Sigmoid colon (tissue), 7 donors: Measurements from ENCODE around the gene PPM1A. TPM values are rescaled to one million over a fixed set of nuclear protein-coding genes. Genes with fewer than 3 reads are reported as not detected.

Source experiments
- DNase-seq: peaks from one replicate; pipeline ENCODE4 v3.0.0-alpha.2; 2019
- H3K27ac ChIP-seq, 4 donors: fragments of 200-600 bp; sonication (generic); one replicate each; pipeline ENCODE4 v1.5.1; 2016 to 2019; ENCODE audit warnings: mild to moderate bottlenecking in 1 of 4
- H3K27me3 ChIP-seq, 3 donors: fragments of 200-600 bp; sonication (generic); one replicate each; pipeline ENCODE4 v1.5.1; 2019; ENCODE audit warnings: mild to moderate bottlenecking in 1 of 3
- H3K36me3 ChIP-seq, 4 donors: fragments of 200-600 bp; sonication (generic); one replicate each; pipeline ENCODE4 v1.5.1; 2016 to 2019
- H3K4me1 ChIP-seq, 4 donors: fragments of 200-600 bp; sonication (generic); one replicate each; pipeline ENCODE4 v1.5.1; 2017 to 2019
- H3K4me3 ChIP-seq, 4 donors: fragments of 200-600 bp; sonication (generic); one replicate each; pipeline ENCODE4 v1.5.1; 2017 to 2019; ENCODE audit warnings: mild to moderate bottlenecking in 2 of 4, moderate library complexity in 1 of 4
- H3K9me3 ChIP-seq, 4 donors: fragments of 200-600 bp in 3 of 4; sonication (generic) in 3 of 4; one replicate each; pipeline versions ENCODE4 v1.5.1 to v1.6.1; 2013 to 2019
- EP300 ChIP-seq, 4 donors: sonication (generic); formaldehyde crosslinking; IDR thresholded peaks; one replicate each; pipeline ENCODE4 v1.6.1; 2017; ENCODE audit warnings: antibody characterized with exemption in 4 of 4
- POLR2A ChIP-seq, 2 donors: fragments of 450-650 bp; IDR thresholded peaks; one replicate each; pipeline ENCODE4 v1.6.1; 2016; ENCODE audit warnings: antibody characterized with exemption in 2 of 2, mild to moderate bottlenecking in 2 of 2, moderate library complexity in 2 of 2
- POLR2AphosphoS5 ChIP-seq, 4 donors: sonication (generic); formaldehyde crosslinking; IDR thresholded peaks; one replicate each; pipeline ENCODE4 v1.6.1; 2017; ENCODE audit warnings: antibody characterized with exemption in 4 of 4
- WGBS, 2 donors: extraction: QIAGEN DNeasy Blood & Tissue Kit; methylation state at CpG; one replicate each; pipeline ENCODE4 v1.1.7; 2013; 5-methylcytosine and 5-hydroxymethylcytosine counted together
- intact Hi-C: fragments of 100-400 bp; cut with DNase I; formaldehyde crosslinking; loops from one replicate; pipeline ENCODE4 v1.15.1; 2023
- polyA plus RNA-seq, 3 donors: library from polyadenylated mRNA; stranded (reverse); fragments of 200-250 nt; gene quantifications; one replicate each; pipeline ENCODE4 v1.2.3, GENCODE V29; 2013
- total RNA-seq, 4 donors: library from RNA; depleted of rRNA; stranded (reverse); fragments of >200 nt; gene quantifications; one replicate each; pipeline ENCODE4 v1.1.0, GENCODE V29; 2016
- TF ChIP-seq, protein P1 (sequence below), 4 experiments: fragments of 450-650 bp in 3 of 4; fragments of 200-600 bp in 1 of 4; IDR thresholded peaks; one replicate each; pipeline ENCODE4 v1.5.1; 2016 to 2019; ENCODE audit warnings: antibody characterized with exemption in 4 of 4, mild to moderate bottlenecking in 3 of 4, moderate library complexity in 2 of 4
- donor health status: healthy with polysubstance abuse.
- donor health status: Bipolar disorder and iron deficiency.
- donor health status: healthy.

The PPM1A gene
- total and polyA plus RNA-seq, 7 donors = 34.9 to 116 (median 55.6) TPM

DNA sequence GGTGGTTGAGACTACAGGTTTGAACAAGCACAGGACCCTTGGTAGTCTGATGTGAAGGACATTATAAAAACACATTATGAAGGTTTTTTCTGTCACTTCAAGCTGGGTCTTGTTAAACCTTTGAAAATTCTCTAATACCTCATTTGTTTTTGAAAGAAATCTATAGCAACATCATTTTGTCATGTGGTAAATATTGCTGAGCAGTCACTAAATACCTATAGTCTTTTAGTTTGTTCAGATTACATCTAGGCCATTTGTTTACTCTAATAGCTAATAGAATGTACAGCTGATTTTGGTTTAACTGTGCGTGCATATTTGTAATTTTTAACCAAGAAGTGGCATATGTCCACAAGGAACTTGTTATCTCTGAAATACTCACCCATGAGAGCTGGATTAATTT is 2.9 kb downstream of the PPM1A start:
- Histone ChIP-seq H3K4me1 (peaks cover 0 to 66% (median 50%) of the 10 kb centered on the region in 4 donors), H3K27me3 (no peaks in the 10 kb centered on the region), H3K27ac (peak overlapping the region in 1 of 4 donors; percentile 99), H3K36me3 (no peaks in the 10 kb centered on the region), H3K4me3 (peak overlapping the region in 2 of 4 donors; percentile 87 to 95), H3K9me3 (no peaks in the 10 kb centered on the region)
- no peak for TF ChIP-seq POLR2AphosphoS5 (IDR thresholded peaks at IDR 0.05)
- TF ChIP-seq, protein P1, sequence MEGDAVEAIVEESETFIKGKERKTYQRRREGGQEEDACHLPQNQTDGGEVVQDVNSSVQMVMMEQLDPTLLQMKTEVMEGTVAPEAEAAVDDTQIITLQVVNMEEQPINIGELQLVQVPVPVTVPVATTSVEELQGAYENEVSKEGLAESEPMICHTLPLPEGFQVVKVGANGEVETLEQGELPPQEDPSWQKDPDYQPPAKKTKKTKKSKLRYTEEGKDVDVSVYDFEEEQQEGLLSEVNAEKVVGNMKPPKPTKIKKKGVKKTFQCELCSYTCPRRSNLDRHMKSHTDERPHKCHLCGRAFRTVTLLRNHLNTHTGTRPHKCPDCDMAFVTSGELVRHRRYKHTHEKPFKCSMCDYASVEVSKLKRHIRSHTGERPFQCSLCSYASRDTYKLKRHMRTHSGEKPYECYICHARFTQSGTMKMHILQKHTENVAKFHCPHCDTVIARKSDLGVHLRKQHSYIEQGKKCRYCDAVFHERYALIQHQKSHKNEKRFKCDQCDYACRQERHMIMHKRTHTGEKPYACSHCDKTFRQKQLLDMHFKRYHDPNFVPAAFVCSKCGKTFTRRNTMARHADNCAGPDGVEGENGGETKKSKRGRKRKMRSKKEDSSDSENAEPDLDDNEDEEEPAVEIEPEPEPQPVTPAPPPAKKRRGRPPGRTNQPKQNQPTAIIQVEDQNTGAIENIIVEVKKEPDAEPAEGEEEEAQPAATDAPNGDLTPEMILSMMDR (IDR thresholded peaks at IDR 0.05) = no peak
- DNase-seq = no peak
- intact Hi-C loops = no loop called here
- 23 to 63% methylated on average over 1 of the region's 1 CpG for WGBS, 2 donors

DNA sequence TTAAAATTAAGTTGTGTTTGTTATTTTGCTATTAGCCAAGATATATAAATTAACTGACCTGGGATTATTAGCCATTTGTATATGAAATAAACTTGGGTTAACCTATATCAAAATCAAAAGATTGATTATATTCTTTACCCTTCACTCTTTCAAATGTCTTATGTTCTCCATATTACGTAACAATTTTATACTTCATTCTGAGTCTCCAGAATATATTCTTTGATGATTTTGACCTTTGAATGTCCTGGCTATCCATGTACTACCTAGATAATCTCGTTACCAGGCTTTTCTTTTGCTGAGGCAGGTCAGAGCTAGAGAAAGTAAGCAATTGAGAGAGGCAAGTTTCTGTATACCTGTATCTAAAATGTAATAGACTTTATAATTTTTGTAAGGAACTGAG is 3.6 kb downstream of the PPM1A start:
- Histone ChIP-seq H3K4me3 (no peak overlapping the region), H3K9me3 (no peaks in the 10 kb centered on the region), H3K36me3 (no peaks in the 10 kb centered on the region), H3K27ac (no peak overlapping the region), H3K27me3 (no peaks in the 10 kb centered on the region), H3K4me1 (peaks cover 0 to 71% (median 54%) of the 10 kb centered on the region in 4 donors)
- intact Hi-C loops = no loop called here
- TF ChIP-seq POLR2AphosphoS5 (IDR thresholded peaks at IDR 0.05) (no peak), POLR2A (IDR thresholded peaks at IDR 0.05) (no peak), EP300 (IDR thresholded peaks at IDR 0.05) (no peak)
- TF ChIP-seq, protein P1 (IDR thresholded peaks at IDR 0.05) = no peak
- DNase-seq = no peak
- 30 to 78% methylated on average over 2 of the region's 2 CpGs for WGBS, 2 donors

DNA sequence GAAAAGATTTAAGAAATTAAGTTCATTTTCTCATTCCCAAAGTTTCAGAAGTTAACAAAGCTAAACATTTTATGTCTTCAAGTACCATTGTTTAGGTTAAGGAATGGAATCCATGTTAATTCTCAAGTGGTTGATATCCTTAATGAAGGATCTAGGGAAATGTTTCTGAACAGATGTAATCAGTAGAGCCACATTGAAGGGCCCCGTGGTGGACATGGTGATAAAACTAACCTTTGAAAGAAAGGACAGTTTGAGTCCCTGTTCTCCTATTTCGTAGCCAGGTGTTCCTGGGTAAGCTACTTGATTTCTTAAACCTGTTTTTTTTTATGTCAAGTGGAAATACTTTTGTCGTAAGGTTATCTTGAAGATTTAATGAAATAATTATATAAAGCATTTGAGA is 4.6 kb downstream of the PPM1A start:
- Histone ChIP-seq H3K27me3 (no peaks in the 10 kb centered on the region), H3K36me3 (no peaks in the 10 kb centered on the region), H3K4me1 (peaks cover 0 to 75% (median 62%) of the 10 kb centered on the region in 4 donors), H3K4me3 (no peak overlapping the region), H3K27ac (no peak overlapping the region), H3K9me3 (no peaks in the 10 kb centered on the region)
- no peak for DNase-seq
- intact Hi-C loops = no loop called here
- TF ChIP-seq POLR2A (IDR thresholded peaks at IDR 0.05) (no peak), EP300 (IDR thresholded peaks at IDR 0.05) (no peak), POLR2AphosphoS5 (IDR thresholded peaks at IDR 0.05) (no peak)
- TF ChIP-seq, protein P1 (IDR thresholded peaks at IDR 0.05) = no peak
- 27 to 66% methylated on average over 3 of the region's 3 CpGs for WGBS, 2 donors

DNA sequence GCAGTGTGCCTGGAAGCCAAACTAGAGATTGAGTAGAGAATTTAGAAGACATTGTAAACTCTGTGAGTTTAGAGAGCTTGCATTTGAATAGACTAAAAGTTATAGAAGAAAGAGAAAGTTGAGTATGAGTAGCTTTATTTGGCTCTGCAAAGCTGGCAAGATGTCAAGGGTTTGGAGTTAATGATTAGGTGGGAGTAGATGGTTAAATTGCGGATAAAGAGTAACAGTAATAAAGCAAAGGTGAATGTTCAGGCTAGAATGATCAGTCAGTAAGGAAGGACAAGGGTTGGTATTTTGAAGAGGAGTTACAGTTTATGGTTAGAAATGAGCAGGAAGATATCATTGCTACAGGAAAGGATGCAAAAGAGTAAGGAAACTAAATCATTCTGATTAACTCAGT is 5.2 kb downstream of the PPM1A start:
- H3K4me1 ChIP-seq = peaks cover 0 to 79% (median 63%) of the 10 kb centered on the region in 4 donors
- no peak overlapping the region for H3K27ac ChIP-seq
- H3K4me3 ChIP-seq = no peak overlapping the region
- 14 to 65% methylated on average over 1 of the region's 1 CpG for WGBS, 2 donors
- H3K9me3 ChIP-seq = no peaks in the 10 kb centered on the region
- H3K27me3 ChIP-seq = no peaks in the 10 kb centered on the region
- TF ChIP-seq, protein P1 (IDR thresholded peaks at IDR 0.05) = no peak
- no peak for TF ChIP-seq POLR2AphosphoS5 (IDR thresholded peaks at IDR 0.05)
- no peak for TF ChIP-seq POLR2A (IDR thresholded peaks at IDR 0.05)
- TF ChIP-seq EP300 (IDR thresholded peaks at IDR 0.05) = no peak
- H3K36me3 ChIP-seq = no peaks in the 10 kb centered on the region
- DNase-seq = no peak
- intact Hi-C loops = no loop called here

DNA sequence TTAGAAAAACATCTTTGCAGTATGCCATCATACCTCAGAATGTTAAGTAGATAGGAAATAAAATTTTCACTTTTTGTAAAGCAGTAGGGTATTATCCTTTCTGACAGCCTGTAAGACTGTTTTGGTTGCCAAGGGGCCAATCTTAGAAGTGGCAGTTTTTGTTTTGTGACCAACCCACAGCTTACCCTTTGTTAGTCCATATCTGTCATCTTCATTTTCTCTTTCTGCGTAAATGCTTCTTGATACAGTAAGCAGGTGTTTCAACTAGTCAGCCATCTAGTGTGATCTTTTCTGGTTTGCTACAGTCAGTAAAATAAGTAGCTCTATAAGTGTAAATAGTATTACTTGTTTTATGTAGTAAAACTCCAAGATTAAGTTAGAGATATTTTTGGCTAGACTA is 8.8 kb downstream of the PPM1A start:
- H3K4me1 ChIP-seq = peaks cover 0 to 77% (median 52%) of the 10 kb centered on the region in 4 donors
- TF ChIP-seq POLR2A (IDR thresholded peaks at IDR 0.05) = no peak
- TF ChIP-seq, protein P1 (IDR thresholded peaks at IDR 0.05) = no peak
- DNase-seq = no peak
- H3K4me3 ChIP-seq = no peak overlapping the region
- H3K36me3 ChIP-seq = no peaks in the 10 kb centered on the region
- WGBS, 2 donors = 88 to 100% methylated on average over 1 of the region's 1 CpG
- no peaks in the 10 kb centered on the region for H3K9me3 ChIP-seq
- intact Hi-C loops = no loop called here
- H3K27ac ChIP-seq = no peak overlapping the region
- no peaks in the 10 kb centered on the region for H3K27me3 ChIP-seq
